ENCODE data around the gene CACNA1C.

Gene CACNA1C

DNA sequence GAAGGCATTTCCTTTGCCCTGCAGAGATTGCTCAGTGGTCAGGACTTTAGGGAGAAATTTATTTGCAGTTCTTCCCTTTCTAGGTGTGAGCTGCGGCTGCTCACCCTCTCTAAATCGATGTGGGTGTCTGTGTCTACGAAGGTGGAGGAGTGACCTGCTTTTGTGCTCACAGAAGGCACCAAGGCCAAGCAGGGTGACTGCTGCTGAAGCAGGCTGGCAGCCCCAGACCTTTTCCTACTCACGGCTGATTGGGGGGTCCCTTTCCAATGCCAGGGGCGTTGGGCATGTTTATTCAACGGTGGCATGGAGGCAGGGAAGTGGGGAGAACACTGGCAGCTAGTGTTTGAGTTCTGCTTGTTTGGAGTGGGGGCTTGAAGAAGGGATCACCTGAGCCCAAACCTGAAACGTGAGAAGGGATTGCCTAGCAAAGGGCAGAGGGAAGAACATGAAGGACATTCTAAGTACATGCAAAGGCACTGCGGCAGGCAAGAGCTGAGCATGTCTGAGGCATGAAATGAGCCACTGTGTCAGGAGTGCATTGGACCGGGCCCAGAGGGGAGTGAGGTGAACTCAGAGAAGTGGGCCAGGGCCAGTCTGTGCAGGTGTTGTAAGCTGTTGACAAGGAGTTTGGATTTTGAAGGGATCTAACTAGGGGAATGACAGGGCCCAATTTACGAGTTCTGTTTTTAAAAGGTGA lies 56.3 kb downstream of the CACNA1C start:
- Histone ChIP-seq H3K4me3 (ENCODE audit: low read length) (no peak overlapping the region), H3K36me3 (ENCODE audit: control insufficient read depth, insufficient read depth, low read length) (no peaks in the 10 kb centered on the region), H3K27me3 (ENCODE audit: control insufficient read depth, insufficient read depth, low read length) (no peaks in the 10 kb centered on the region), H3K4me1 (ENCODE audit: control insufficient read depth, insufficient read depth, low read length) (peaks cover 9% of the 10 kb centered on the region), H3K9me3 (ENCODE audit: control insufficient read depth, low read length) (no peaks in the 10 kb centered on the region), H3K9ac (ENCODE audit: low read length) (no peak overlapping the region)

DNA sequence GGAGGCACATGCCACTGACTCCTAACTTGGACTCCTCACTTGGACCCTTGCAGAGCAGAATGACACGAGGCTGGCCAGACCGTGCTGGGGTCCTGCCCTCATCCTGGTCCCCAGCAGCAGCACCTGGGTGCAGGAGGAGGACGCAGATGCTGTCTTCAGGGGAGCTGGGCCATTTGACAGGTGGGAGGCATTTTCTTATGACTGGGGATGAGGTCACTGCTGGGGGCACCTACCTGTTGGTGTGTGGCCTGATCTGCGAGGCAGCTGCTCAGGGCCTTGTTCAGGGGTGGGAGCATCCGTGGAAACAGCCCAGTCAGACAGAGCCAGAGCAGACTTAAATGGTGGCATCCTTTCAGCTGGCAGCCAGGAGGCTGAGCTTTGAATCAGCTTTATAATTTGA lies 57.3 kb downstream of the CACNA1C start:
- Histone ChIP-seq H3K9me3 (ENCODE audit: control insufficient read depth, low read length) (no peaks in the 10 kb centered on the region), H3K4me1 (ENCODE audit: control insufficient read depth, insufficient read depth, low read length) (peaks cover 9% of the 10 kb centered on the region), H3K36me3 (ENCODE audit: control insufficient read depth, insufficient read depth, low read length) (no peaks in the 10 kb centered on the region)

DNA sequence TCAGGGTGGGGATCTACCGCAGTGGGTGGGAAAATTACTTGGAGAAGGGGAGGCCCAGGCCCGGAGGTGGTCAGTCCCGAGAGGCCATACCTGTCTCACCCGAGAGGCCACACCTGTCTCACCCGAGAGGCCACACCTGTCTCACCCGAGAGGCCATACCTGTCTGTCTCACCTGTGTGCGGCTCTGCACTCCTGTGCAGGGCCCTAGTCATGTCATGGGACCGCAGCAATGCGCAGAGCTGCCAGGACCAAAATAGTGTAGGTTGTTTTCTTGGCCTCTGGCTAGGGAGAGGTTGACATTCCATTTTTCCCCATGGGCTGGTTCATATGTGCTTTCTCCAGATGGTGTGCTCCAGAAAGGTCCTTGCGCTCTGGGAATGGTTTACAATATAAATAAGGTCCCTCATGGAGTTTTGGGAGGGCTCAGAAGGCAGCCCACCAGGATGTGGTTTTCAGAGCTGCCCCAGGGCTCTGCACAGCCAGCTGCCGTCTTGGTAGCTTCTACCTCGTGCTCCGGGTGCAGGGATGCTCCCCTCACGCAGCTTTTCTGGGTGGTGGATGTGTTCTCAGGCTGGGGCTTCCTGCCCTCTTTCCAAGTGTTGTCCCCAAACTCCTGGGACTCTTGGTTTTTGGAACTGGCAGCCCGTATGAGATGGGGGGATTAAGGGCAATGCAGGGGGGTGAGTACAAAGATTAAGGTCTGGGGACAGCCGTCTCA lies 58.2 kb downstream of the CACNA1C start:
- no peaks in the 10 kb centered on the region for H3K36me3 ChIP-seq (ENCODE audit: control insufficient read depth, insufficient read depth, low read length)
- H3K9ac ChIP-seq (ENCODE audit: low read length): no peak overlapping the region
- H3K4me1 ChIP-seq (ENCODE audit: control insufficient read depth, insufficient read depth, low read length): peaks cover 9% of the 10 kb centered on the region
- H3K27me3 ChIP-seq (ENCODE audit: control insufficient read depth, insufficient read depth, low read length): no peaks in the 10 kb centered on the region
- H3K4me3 ChIP-seq (ENCODE audit: low read length): no peak overlapping the region
- H3K9me3 ChIP-seq (ENCODE audit: control insufficient read depth, low read length): no peaks in the 10 kb centered on the region

More for the DNA sequence above, 57.3 kb downstream of the CACNA1C start:
- no peak overlapping the region for H3K9ac ChIP-seq (ENCODE audit: low read length)
- no peak overlapping the region for H3K4me3 ChIP-seq (ENCODE audit: low read length)
- no peaks in the 10 kb centered on the region for H3K27me3 ChIP-seq (ENCODE audit: control insufficient read depth, insufficient read depth, low read length)

DNA sequence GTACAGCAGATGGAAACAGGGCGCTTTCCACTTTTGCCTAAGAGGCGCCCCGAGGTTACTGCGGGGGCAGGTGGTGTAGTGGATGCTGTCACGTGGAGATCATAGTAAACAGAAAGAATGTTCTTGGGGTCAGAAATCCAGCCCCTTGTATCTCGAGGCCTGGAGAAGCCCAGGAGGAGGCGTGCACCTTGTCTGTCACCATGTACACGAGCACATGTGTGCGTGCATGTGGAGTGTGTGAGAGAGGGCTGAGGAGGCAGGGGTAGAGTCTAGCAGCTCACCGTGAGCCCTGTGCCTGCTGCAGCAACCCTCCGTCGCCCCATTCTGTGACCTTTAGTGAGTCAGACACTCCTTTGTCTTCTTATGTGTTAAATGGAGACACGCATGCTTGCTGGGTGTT lies 59.0 kb downstream of the CACNA1C start:
- no peaks in the 10 kb centered on the region for H3K27me3 ChIP-seq (ENCODE audit: control insufficient read depth, insufficient read depth, low read length)
- peaks cover 9% of the 10 kb centered on the region for H3K4me1 ChIP-seq (ENCODE audit: control insufficient read depth, insufficient read depth, low read length)
- H3K9ac ChIP-seq (ENCODE audit: low read length): no peak overlapping the region
- H3K36me3 ChIP-seq (ENCODE audit: control insufficient read depth, insufficient read depth, low read length): no peaks in the 10 kb centered on the region
- no peaks in the 10 kb centered on the region for H3K9me3 ChIP-seq (ENCODE audit: control insufficient read depth, low read length)
- H3K4me3 ChIP-seq (ENCODE audit: low read length): no peak overlapping the region

DNA sequence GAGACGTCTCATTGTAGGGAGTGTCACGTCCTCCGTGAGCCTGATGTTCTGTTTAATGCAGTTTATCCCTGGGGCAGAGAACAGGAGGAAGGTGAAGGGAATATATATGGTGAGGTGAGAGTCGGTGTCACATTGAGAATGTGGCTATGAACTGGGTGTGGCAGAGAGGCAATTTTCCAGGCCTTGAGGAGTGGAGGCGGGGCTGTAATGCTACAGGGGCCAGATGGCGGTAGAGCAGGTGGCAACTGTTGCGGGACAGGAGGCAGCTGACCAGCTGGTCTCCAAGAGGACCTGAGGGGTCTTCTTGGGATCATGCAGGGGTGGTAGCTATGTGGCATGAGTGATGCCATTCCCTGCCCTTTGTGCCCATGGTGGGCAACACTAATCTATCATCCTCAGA lies 59.6 kb downstream of the CACNA1C start:
- no peaks in the 10 kb centered on the region for H3K9me3 ChIP-seq (ENCODE audit: control insufficient read depth, low read length)

DNA sequence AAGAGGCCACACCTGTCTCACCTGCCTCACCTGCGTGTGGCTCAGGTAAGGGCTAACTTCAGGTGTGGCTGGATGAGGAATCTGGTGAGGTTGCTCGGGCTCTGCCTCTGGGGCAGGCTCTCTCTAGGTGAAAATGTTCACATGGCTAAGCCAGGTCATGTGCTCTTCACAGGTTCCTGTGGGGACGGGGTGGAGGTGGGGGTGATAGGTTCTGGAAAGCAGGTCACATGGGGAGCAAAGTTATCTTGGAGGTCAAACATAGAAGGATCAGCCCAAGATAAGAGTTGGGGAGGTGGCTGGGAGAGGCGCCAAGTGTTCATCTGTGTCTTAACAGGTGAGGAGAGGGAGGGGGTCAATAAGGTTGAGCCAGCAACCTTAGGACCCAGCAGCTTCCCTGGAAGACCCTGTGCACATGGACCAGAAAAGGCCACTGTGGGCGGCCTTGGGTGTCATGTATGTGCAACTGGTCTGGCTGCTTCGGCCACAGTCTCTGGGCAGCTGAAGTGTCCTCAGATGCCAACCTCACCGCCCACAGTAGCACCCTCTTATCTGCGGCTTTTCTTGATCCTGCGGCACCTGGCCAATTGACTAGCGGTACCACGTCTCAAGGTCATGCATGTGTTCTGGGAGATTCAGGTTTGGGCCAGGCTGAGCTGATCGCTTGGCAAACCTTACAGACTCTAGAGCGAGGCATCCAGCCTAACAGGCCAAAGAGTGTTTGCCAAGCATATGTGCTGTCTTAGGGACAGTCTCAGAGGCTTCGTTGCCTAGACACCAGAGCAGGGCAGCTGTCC lies 60.5 kb downstream of the CACNA1C start:
- no peaks in the 10 kb centered on the region for H3K27me3 ChIP-seq (ENCODE audit: control insufficient read depth, insufficient read depth, low read length)
- peaks cover 9% of the 10 kb centered on the region for H3K4me1 ChIP-seq (ENCODE audit: control insufficient read depth, insufficient read depth, low read length)
- H3K36me3 ChIP-seq (ENCODE audit: control insufficient read depth, insufficient read depth, low read length): no peaks in the 10 kb centered on the region
- no peak overlapping the region for H3K9ac ChIP-seq (ENCODE audit: low read length)
- no peaks in the 10 kb centered on the region for H3K9me3 ChIP-seq (ENCODE audit: control insufficient read depth, low read length)
- no peak overlapping the region for H3K4me3 ChIP-seq (ENCODE audit: low read length)

More for the DNA sequence above, 59.6 kb downstream of the CACNA1C start:
- no peak overlapping the region for H3K9ac ChIP-seq (ENCODE audit: low read length)
- no peaks in the 10 kb centered on the region for H3K27me3 ChIP-seq (ENCODE audit: control insufficient read depth, insufficient read depth, low read length)
- no peaks in the 10 kb centered on the region for H3K36me3 ChIP-seq (ENCODE audit: control insufficient read depth, insufficient read depth, low read length)
- H3K4me3 ChIP-seq (ENCODE audit: low read length): no peak overlapping the region
- H3K4me1 ChIP-seq (ENCODE audit: control insufficient read depth, insufficient read depth, low read length): peaks cover 9% of the 10 kb centered on the region

DNA sequence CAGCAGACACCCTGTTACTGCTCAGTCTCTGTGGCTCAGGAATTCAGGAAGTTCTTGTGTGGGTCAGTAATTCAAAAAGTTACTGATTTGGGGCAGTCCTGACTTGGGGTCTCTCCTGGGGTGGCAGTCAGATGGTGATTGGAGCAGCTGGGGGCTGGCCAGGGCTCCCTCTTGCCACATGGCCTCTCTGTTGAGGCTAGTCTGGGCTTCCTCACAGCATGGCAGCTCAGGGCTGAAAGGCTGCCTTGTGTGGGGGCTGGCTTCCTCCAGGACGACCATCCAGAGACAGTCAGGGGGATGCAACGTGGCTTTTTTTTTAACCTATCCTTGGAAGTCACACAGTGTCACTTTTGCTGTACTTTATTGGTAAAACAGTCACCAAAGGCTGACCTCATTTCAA lies 61.3 kb downstream of the CACNA1C start:
- no peak overlapping the region for H3K9ac ChIP-seq (ENCODE audit: low read length)
- H3K36me3 ChIP-seq (ENCODE audit: control insufficient read depth, insufficient read depth, low read length): no peaks in the 10 kb centered on the region
- no peak overlapping the region for H3K4me3 ChIP-seq (ENCODE audit: low read length)
- H3K27me3 ChIP-seq (ENCODE audit: control insufficient read depth, insufficient read depth, low read length): peaks cover 4% of the 10 kb centered on the region
- peaks cover 15% of the 10 kb centered on the region for H3K4me1 ChIP-seq (ENCODE audit: control insufficient read depth, insufficient read depth, low read length)
- H3K9me3 ChIP-seq (ENCODE audit: control insufficient read depth, low read length): no peaks in the 10 kb centered on the region

DNA sequence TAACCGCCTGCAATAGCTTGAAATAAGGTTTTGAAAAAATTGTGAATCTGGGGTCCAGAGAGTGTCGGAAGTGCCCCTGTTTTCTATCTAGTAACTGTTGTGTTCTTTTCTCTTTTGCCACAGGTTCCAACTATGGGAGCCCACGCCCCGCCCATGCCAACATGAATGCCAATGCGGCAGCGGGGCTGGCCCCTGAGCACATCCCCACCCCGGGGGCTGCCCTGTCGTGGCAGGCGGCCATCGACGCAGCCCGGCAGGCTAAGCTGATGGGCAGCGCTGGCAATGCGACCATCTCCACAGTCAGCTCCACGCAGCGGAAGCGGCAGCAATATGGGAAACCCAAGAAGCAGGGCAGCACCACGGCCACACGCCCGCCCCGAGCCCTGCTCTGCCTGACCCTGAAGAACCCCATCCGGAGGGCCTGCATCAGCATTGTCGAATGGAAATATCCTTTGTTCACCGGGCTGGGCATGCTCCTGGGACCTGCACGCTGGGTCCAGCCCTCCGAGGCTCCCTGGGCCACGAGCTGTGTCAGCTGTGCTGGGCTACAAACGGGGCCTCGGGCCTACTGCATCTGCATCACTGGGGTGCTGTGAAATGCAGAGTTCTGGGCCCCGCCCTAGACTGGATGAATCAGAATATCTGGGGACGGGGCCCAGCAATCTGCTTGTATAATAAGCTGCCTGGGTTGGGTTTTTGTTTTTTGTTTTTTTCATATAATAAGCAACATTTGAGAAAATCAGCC lies 62.5 kb downstream of the CACNA1C start:
- Histone ChIP-seq H3K4me3 (ENCODE audit: low read length) (no peak overlapping the region), H3K36me3 (ENCODE audit: control insufficient read depth, insufficient read depth, low read length) (no peaks in the 10 kb centered on the region), H3K4me1 (ENCODE audit: control insufficient read depth, insufficient read depth, low read length) (peaks cover 17% of the 10 kb centered on the region)

DNA sequence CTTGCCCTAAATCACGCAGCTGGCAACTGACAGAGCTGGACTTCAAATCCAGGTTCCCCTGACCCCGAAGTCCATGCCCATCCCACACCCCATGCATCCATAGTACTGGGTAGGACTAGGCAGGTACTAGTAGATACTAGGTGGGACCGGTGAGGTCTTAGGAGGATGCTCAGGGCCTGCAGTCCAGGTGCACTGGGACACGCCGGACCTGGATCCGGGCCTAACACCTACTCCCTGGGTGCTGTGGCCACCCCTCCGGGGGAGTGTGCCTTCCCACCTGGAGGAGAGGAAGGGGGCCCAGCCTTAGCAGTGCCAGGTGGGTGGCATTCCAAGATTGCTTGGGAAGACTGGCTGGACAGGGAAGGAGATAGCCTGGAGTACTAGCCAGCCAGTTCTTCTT lies 64.8 kb downstream of the CACNA1C start:
- Histone ChIP-seq H3K36me3 (ENCODE audit: control insufficient read depth, insufficient read depth, low read length) (no peaks in the 10 kb centered on the region), H3K4me1 (ENCODE audit: control insufficient read depth, insufficient read depth, low read length) (peaks cover 17% of the 10 kb centered on the region), H3K9me3 (ENCODE audit: control insufficient read depth, low read length) (no peaks in the 10 kb centered on the region), H3K27me3 (ENCODE audit: control insufficient read depth, insufficient read depth, low read length) (peaks cover 4% of the 10 kb centered on the region), H3K4me3 (ENCODE audit: low read length) (no peak overlapping the region), H3K9ac (ENCODE audit: low read length) (no peak overlapping the region)

More for the DNA sequence above, 62.5 kb downstream of the CACNA1C start:
- H3K27me3 ChIP-seq (ENCODE audit: control insufficient read depth, insufficient read depth, low read length): peaks cover 4% of the 10 kb centered on the region
- H3K9me3 ChIP-seq (ENCODE audit: control insufficient read depth, low read length): no peaks in the 10 kb centered on the region
- no peak overlapping the region for H3K9ac ChIP-seq (ENCODE audit: low read length)

DNA sequence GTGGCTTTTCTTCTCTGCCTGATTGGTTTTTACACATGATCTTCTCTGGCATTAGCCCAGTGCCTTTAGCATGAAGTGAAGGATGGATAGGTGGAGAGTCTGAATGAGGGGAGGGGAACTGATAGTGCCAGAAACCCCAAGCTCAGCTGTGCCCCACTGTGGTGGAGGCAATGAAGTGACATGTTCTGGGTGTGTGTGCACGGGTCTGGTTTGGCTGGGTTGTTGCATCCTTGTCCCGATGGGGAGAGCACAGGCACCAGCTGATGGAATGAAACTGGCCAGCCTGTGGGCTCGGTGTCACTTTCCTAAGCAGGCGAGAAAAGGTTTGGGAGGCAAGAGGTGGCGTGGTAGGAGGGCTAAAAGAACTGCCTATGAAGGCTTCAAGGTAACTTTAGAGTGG lies 65.3 kb downstream of the CACNA1C start:
- Histone ChIP-seq H3K36me3 (ENCODE audit: control insufficient read depth, insufficient read depth, low read length) (no peaks in the 10 kb centered on the region), H3K27me3 (ENCODE audit: control insufficient read depth, insufficient read depth, low read length) (peaks cover 4% of the 10 kb centered on the region), H3K4me1 (ENCODE audit: control insufficient read depth, insufficient read depth, low read length) (peaks cover 12% of the 10 kb centered on the region), H3K4me3 (ENCODE audit: low read length) (no peak overlapping the region), H3K9ac (ENCODE audit: low read length) (no peak overlapping the region), H3K9me3 (ENCODE audit: control insufficient read depth, low read length) (no peaks in the 10 kb centered on the region)

DNA sequence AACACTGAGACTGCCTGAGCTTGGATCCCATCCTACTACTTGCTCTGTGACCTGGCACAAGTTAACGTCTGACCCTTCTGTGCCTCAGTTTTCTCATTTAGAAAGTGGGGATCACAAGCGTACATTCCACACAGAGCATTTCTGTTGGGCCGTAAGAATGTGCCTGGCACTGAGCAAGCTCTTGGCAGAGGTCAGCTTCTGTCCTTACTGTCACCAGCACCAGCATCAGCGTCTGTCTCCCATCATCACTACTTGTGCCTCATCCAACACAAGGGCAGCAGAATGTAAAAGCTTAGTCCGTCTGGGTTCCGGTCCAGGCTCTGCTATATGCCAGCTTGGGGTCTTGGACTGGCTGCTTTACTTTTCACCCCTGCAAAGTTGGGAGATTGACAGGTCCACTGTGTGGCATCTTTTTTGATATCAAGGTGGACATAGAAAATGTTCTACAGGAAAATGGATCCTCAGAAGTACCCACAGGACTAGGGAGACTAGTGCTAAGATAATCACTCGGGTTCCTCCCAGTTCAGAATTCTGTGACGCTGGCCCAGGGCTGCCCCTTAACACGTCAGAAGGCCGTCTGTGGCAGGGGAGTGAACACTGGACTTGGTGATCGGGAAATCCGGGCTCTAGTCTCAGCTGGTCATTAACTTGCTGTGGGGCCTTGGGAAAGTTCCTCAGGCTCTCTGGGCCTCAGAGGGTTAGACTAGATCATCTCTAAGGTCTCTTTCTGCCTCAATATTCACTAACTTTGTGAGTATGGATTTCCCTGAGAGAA lies 65.9 kb downstream of the CACNA1C start:
- no peak overlapping the region for H3K9ac ChIP-seq (ENCODE audit: low read length)
- H3K4me3 ChIP-seq (ENCODE audit: low read length): no peak overlapping the region
- peaks cover 4% of the 10 kb centered on the region for H3K27me3 ChIP-seq (ENCODE audit: control insufficient read depth, insufficient read depth, low read length)
- H3K4me1 ChIP-seq (ENCODE audit: control insufficient read depth, insufficient read depth, low read length): peaks cover 8% of the 10 kb centered on the region
- H3K36me3 ChIP-seq (ENCODE audit: control insufficient read depth, insufficient read depth, low read length): no peaks in the 10 kb centered on the region
- H3K9me3 ChIP-seq (ENCODE audit: control insufficient read depth, low read length): no peaks in the 10 kb centered on the region

All from mucosa of stomach (tissue), 1 donor.